SK-N-MC (cell line): ENCODE data around the gene RBM47.

Experiments
- EZH2 ChIP-seq: fragments of 200-600 bp; sonication (generic); IDR thresholded peaks from one replicate; pipeline ENCODE4 v1.6.1; 2017; ENCODE audit warnings: antibody characterized with exemption
- POLR2AphosphoS5 ChIP-seq: IDR thresholded peaks from 2 replicates; pipeline ENCODE4 v1.6.1; 2012; ENCODE audit warnings: mild to moderate bottlenecking, low read depth, low read length, borderline replicate concordance

GRCh38 chr4:40524366-40525041, 105.2 kb downstream of the RBM47 start:
- no peak for TF ChIP-seq POLR2AphosphoS5
- no peak for TF ChIP-seq EZH2
